ENCODE data around the gene CPT2.

Gene CPT2

GRCh38 chr1:53196485-53197290 is at the start of gene CPT2:
Gene CPT2, plus strand, starts transcription at chr1:53196824. Its CDS starts 120 bp downstream, at chr1:53196944.
- DNase-seq: peak; percentile 87

GRCh38 chr1:53147174-53147573 is 49.5 kb upstream of the CPT2 start:
- no peak for DNase-seq

- DNase-seq: no peak
Observed at GRCh38 chr1:53148123-53148522, 48.5 kb upstream of the CPT2 start.

GRCh38 chr1:53153752-53154151 is 42.9 kb upstream of the CPT2 start:
- DNase-seq: no peak

- DNase-seq: no peak
Observed at GRCh38 chr1:53154859-53155438, 41.7 kb upstream of the CPT2 start.

GRCh38 chr1:53155534-53155933 is 41.1 kb upstream of the CPT2 start:
- peak; percentile 77 for DNase-seq

- no peak for DNase-seq
Observed at GRCh38 chr1:53155945-53156344, 40.7 kb upstream of the CPT2 start.

GRCh38 chr1:53156783-53157182 is 39.8 kb upstream of the CPT2 start:
- no peak for DNase-seq

- no peak for DNase-seq
Observed at GRCh38 chr1:53158900-53159299, 37.7 kb upstream of the CPT2 start.

- no peak for DNase-seq
Observed at GRCh38 chr1:53160924-53161378, 35.7 kb upstream of the CPT2 start.

- no peak for DNase-seq
Observed at GRCh38 chr1:53162621-53163020, 34.0 kb upstream of the CPT2 start.

- no peak for DNase-seq
Observed at GRCh38 chr1:53163291-53163768, 33.3 kb upstream of the CPT2 start.

- no peak for DNase-seq
Observed at GRCh38 chr1:53165408-53165961, 31.1 kb upstream of the CPT2 start.

- DNase-seq: no peak
Observed at GRCh38 chr1:53166366-53166765, 30.3 kb upstream of the CPT2 start.

GRCh38 chr1:53166912-53167311 is 29.7 kb upstream of the CPT2 start:
- DNase-seq: no peak

- DNase-seq: no peak
Observed at GRCh38 chr1:53172426-53173128, 24.0 kb upstream of the CPT2 start.

GRCh38 chr1:53174971-53175913 is 21.4 kb upstream of the CPT2 start:
- DNase-seq: no peak

GRCh38 chr1:53176452-53177208 is 20.0 kb upstream of the CPT2 start:
- DNase-seq: no peak

GRCh38 chr1:53180226-53180625 is 16.4 kb upstream of the CPT2 start:
- DNase-seq: no peak

- DNase-seq: no peak
Observed at GRCh38 chr1:53180951-53181350, 15.7 kb upstream of the CPT2 start.

- DNase-seq: peak; percentile 72
Observed at GRCh38 chr1:53182111-53182593, 14.5 kb upstream of the CPT2 start.
